Amygdala (tissue), 56 donors: ENCODE measurements around the gene TICAM2.

Experiments used
- DNase-seq, 56 donors: peaks; one replicate each; lab custom pipeline; 2025; lab: John Stamatoyannopoulos, UW

The TICAM2 gene

GRCh38 chr5:115575167-115576070 lies 26.9 kb downstream of the TICAM2 start:
- no peak for DNase-seq

GRCh38 chr5:115573133-115573532 lies 29.1 kb downstream of the TICAM2 start:
- no peak for DNase-seq

- peak in 54 of 56 donors; percentile 4 to 94 (median 70) for DNase-seq
Measured at GRCh38 chr5:115571441-115571878, 30.8 kb downstream of the TICAM2 start.

- DNase-seq: no peak
Measured at GRCh38 chr5:115568668-115569067, 33.6 kb downstream of the TICAM2 start.

- DNase-seq: no peak
Measured at GRCh38 chr5:115565233-115565632, 37.0 kb downstream of the TICAM2 start.

- no peak for DNase-seq
Measured at GRCh38 chr5:115561176-115561575, 41.1 kb downstream of the TICAM2 start.

- DNase-seq: no peak
Measured at GRCh38 chr5:115559524-115559923, 42.8 kb downstream of the TICAM2 start.

- DNase-seq: no peak
Measured at GRCh38 chr5:115558388-115558956, 43.8 kb downstream of the TICAM2 start.

GRCh38 chr5:115557667-115558387 lies 44.5 kb downstream of the TICAM2 start:
- no peak for DNase-seq

- DNase-seq: no peak
Measured at GRCh38 chr5:115556276-115556675, 46.0 kb downstream of the TICAM2 start.

- DNase-seq: no peak
Measured at GRCh38 chr5:115555084-115555633, 47.1 kb downstream of the TICAM2 start.

- DNase-seq: no peak
Measured at GRCh38 chr5:115553082-115553481, 49.2 kb downstream of the TICAM2 start.

GRCh38 chr5:115551415-115551814 lies 50.9 kb downstream of the TICAM2 start:
- no peak for DNase-seq

- no peak for DNase-seq
Measured at GRCh38 chr5:115549154-115549553, 53.1 kb downstream of the TICAM2 start.

GRCh38 chr5:115548683-115549082 lies 53.6 kb downstream of the TICAM2 start:
- no peak for DNase-seq

GRCh38 chr5:115545351-115545882 lies 56.9 kb downstream of the TICAM2 start:
- no peak for DNase-seq

- peak; percentile 64 to 99 (median 96) for DNase-seq
Measured at GRCh38 chr5:115544436-115545350, 57.6 kb downstream of the TICAM2 start, which contains the start of gene FEM1C. Gene FEM1C (minus strand): TSS chr5:115544775. CDS start chr5:115543493, 1,282 bp downstream.

- peak in 35 of 56 donors; percentile 21 to 79 (median 53) for DNase-seq
Measured at GRCh38 chr5:115544043-115544435, 58.2 kb downstream of the TICAM2 start.

- peak in 11 of 56 donors; percentile 16 to 67 (median 37) for DNase-seq
Measured at GRCh38 chr5:115543365-115544042, 58.8 kb downstream of the TICAM2 start.
